Measurements from ENCODE around the gene DONSON.
A peak's percentile ranks its signal among the peaks of the same experiment; 100 is the strongest.

DONSON gene

DNA sequence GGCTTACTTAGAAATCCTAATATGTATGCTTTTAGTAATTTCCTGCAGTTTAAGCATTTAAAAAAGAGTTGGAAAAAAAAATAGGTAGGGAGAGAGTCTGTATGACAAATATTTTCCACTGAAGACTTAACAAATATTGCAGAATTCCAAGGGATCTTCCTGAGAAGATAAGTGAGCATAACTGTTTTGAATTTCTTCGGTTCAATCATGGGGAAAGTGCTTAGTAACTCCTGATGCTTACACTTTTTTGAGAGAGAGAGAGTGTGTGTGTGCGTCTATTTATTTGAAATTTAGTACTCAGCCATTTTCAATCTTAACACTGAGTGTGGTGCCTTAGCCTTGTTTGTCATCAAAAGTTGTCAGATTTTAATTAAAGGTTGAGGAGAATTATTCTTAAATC is 27.1 kb downstream of the DONSON start:
- no peak for DNase-seq

DNA sequence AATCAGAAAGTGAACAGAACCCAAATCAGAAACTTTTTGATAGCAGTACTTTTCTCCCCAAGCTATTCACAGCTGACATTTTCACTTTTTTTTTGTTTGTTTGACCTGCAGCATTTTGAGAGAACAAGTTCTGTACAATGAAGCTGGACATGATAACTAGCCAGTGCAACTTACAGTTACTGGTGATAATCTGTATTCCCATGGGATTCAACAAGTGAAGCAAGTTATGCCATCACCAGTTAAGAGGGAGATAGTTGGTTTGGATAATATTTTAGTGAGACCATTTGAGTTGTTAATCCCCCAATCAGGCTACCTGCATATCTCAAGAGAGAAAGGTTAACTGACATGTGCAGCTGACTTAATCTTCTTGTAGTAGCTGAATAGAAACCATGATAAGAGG is 27.5 kb downstream of the DONSON start:
- no peak for DNase-seq

DNA sequence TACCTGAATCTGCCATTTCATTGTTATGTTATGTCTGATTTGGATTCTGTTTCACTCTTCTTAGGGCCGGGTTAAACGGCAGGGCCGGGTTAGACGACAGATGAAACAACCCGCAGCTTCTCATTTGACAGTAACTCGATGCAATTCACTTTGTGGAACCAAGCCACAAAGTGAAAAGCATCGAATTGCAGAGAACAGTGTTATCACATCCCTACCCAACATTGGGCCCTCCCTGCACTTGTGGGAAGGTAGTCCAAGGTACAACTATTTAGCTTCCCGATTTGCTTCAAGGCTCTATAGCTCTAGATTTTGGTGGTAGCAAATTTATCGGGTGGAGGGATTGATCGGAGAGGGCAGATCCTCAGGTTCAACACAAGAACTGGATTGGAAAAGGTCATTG is 28.7 kb downstream of the DONSON start:
- DNase-seq, result no peak

DNA sequence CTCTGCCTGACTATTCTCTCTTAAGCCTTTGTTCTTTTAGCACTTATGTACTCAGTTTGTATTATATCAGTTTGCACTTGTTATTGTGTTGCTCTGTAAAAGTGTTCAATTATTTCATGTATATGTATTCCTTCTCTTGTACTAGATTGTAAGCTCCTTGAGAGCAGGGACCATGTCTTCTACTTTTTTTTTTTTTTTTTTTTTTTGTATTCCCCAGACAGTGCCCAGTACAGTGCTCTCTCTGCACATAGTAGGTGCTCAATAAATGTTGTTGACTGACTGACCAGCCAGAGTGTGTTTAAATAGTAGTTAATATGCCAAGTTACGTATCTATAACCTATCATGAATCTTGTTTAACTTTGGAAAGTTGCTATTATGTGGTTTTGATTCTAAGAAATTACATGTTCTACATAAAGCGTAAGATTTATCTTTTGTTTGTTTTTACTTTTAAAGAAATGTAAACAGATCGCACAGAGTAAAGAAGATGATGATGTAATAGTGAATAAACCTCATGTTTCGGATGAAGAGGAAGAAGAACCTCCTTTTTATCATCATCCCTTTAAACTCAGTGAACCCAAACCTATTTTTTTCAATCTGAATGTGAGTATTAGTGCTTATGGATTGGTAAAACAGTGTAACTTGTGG is 29.6 kb downstream of the DONSON start:
- no peak for DNase-seq

- no peak for DNase-seq
These were observed 31.0 kb downstream of the DONSON start for GRCh38 chr21:33557447-33557846.

DNA sequence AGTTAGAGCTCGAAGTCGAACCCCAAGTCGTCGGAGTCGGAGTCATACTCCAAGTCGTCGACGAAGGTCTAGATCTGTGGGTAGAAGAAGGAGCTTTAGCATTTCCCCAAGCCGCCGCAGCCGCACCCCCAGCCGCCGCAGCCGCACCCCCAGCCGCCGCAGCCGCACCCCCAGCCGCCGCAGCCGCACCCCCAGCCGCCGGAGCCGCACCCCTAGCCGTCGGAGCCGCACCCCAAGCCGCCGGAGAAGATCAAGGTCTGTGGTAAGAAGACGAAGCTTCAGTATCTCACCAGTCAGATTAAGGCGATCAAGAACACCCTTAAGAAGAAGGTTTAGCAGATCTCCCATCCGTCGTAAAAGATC is 33.5 kb downstream of the DONSON start:
- no peak for DNase-seq

- no peak for DNase-seq
These were observed 34.1 kb downstream of the DONSON start for GRCh38 chr21:33554236-33554981.

- no peak for DNase-seq
These were observed 35.4 kb downstream of the DONSON start for GRCh38 chr21:33552999-33553598.

DNA sequence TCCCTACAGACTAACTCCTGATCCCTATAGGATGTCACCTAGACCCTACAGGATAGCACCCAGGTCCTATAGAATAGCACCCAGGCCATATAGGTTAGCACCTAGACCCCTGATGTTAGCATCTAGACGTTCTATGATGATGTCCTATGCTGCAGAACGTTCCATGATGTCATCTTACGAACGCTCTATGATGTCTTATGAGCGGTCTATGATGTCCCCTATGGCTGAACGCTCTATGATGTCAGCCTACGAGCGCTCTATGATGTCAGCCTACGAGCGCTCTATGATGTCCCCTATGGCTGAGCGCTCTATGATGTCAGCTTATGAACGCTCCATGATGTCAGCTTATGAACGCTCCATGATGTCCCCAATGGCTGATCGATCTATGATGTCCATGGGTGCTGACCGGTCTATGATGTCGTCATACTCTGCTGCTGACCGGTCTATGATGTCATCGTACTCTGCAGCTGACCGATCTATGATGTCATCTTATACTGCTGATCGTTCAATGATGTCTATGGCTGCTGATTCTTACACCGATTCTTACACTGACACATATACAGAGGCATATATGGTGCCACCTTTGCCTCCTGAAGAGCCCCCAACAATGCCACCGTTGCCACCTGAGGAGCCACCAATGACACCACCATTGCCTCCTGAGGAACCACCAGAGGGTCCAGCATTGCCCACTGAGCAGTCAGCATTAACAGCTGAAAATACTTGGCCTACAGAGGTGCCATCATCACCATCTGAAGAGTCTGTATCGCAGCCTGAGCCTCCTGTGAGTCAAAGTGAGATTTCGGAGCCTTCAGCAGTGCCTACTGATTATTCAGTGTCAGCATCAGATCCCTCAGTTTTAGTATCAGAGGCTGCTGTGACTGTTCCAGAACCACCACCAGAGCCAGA is 36.1 kb downstream of the DONSON start:
- DNase-seq, result no peak

DNA sequence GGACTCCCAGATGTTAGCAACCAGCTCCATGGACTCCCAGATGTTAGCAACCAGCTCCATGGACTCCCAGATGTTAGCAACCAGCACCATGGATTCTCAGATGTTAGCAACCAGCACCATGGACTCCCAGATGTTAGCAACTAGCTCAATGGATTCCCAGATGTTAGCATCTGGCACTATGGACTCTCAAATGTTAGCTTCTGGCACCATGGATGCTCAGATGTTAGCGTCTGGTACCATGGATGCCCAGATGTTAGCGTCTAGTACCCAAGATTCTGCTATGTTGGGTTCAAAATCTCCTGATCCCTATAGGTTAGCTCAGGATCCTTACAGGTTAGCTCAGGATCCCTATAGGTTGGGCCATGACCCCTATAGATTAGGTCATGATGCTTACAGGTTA is 36.8 kb downstream of the DONSON start:
- no peak for DNase-seq

DNA sequence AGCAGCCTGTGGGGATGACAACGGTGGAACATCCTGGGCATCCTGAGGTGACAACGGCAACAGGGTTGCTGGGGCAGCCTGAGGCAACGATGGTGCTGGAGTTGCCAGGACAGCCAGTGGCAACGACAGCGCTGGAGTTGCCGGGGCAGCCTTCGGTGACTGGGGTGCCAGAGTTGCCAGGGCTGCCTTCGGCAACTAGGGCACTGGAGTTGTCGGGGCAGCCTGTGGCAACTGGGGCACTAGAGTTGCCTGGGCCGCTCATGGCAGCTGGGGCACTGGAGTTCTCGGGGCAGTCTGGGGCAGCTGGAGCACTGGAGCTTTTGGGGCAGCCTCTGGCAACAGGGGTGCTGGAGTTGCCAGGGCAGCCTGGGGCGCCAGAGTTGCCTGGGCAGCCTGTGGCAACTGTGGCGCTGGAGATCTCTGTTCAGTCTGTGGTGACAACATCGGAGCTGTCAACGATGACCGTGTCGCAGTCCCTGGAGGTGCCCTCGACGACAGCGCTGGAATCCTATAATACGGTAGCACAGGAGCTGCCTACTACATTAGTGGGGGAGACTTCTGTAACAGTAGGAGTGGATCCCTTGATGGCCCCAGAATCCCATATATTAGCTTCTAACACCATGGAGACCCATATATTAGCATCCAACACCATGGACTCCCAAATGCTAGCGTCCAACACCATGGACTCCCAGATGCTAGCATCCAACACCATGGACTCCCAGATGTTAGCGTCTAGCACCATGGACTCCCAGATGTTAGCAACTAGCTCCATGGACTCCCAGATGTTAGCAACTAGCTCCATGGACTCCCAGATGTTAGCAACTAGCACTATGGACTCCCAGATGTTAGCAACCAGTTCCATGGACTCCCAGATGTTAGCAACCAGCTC is 37.5 kb downstream of the DONSON start:
- DNase-seq, result no peak

GRCh38 chr21:33549848-33550771 is 38.4 kb downstream of the DONSON start:
- DNase-seq, result no peak

DNA sequence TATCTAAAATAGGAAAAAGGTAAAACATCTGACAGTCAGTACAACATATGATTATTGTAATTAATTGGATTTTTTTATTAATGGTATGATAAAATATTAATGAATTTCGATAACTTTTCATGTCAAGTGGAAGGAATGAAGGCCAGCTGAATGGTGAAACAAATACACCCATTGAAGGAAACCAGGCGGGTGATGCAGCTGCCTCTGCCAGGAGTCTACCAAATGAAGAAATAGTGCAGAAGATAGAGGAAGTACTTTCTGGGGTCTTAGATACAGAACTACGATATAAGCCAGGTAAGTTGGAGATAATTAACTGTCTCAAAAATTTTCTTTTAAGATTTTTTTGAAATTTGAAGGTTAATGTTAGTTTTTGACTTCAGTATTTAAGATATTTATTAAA is 42.4 kb downstream of the DONSON start:
- DNase-seq, result no peak

DNA sequence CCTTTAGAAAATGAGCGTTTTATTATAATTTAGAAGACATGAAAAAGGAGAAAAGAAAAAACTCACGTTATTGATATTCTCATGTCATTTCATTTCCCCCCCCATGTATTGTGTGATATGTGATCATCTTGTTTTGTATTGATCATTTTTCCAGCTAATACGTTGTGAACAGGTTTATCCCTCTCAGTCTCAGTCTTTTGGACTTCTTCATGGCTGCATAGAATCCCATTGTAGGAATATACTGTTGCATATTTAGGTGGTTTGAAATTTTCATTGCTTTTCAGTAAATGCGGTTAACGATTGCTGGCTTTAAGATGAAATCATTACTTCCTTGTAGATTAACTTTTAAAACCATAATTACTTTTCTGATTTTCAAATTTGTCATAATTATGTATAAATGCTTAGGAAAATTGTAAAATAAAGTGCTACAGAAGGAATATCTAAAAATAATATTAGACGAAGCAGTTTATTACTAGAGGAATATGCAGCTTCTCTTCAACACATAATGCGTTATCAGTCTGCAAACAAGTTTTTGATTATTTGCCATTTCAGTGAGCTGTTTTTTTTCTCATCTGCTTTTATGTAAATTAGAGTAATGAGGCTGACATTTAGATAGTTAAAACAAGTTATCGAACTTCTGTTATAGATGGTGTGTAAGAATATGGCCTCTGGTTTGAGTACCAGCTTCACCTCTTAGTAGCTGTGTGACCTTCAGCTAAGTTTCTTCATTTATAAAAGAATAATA is 43.9 kb downstream of the DONSON start:
- DNase-seq, result no peak

DNA sequence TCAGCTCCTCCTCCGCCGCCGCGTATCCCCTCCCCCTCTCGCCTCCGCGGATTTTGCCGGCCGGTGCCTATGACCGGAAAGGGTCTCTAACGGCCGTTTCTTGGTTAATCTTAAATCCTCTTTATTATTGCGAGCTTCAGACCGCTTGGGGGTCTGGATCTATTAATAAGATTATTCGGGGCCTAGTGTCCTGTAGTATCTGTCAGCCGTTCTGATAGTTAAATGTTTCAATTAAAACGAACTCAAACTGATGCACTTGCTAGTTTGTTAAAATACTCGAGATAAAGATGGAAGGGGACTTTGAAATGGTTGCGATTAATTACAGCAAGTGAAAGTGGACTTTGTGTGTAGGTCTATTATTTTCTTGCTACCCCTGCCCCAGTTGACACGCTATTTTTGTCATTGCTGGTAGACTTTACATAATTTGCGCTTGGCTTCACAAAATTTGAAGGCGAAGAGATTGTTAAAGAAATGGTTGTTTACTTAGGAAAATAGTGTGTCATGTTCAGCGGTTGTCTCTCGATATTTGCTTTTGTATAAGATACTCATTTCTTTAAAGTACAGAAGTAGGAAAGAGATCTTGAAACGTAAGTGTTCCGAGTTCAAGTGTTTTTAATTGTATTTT is 44.9 kb downstream of the DONSON start:
- DNase-seq, result peak; percentile 70

- DNase-seq, result peak; percentile 95
These were observed 45.6 kb downstream of the DONSON start, which contains the start of gene SON for GRCh38 chr21:33542640-33543504. SON (plus strand) TSS chr21:33543038; CDS start chr21:33543093, 55 bp downstream.

DNA sequence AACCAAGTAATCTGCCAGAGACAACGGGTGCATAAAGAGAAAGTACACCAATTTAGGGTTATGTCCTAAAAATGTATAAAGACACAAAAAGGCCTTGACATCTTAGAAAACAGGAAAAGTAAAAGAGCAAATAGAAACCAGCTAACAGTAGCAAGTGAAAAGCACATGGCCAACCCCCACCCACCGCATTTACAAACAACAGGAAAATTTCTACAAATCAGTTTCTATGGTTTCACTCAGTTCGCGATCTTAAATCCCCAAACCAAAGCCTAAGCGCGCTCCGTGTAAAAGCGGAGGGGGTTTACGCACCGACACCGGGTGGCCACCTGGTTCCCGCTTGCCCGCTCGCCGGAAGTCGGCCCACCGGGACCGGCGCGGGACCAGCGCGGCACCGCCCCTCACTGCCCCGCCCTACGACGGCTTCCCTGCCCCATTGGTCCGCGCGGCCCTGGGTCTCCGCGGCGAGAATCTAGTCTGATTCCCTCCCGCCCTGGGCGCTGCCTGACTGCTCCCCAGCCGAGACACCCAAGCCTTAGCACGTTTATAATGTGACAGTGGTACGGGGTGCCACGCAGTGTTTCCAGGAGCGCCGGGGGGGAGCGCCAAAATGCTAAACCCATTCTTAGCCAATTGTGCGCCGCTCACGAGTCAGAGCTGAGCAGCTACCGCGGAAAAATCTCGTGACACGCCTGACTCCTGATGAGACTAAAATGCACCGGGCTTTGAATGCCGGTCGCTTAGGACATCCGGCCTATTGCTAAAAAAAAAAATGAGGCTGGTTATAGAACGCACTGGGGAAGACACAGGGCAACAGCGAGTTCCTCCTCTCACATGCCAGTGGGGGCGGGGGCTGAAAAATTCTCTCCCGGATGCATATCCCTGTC is 46.5 kb downstream of the DONSON start, which contains the start of gene GART:
TSS of gene GART (minus strand) at position 362 of the 884 bp plus-strand sequence. CDS start 2,802 bp downstream, outside the sequence.
- peak; percentile 85 for DNase-seq

All from stimulated activated CD4-positive, alpha-beta T cell treated with anti-CD3 and anti-CD28 coated beads, Interleukin-4, amount 100 ng/mL, for 1 hour (primary cell).